Measurements from ENCODE around the gene DDIT3.

Gene DDIT3

DNA sequence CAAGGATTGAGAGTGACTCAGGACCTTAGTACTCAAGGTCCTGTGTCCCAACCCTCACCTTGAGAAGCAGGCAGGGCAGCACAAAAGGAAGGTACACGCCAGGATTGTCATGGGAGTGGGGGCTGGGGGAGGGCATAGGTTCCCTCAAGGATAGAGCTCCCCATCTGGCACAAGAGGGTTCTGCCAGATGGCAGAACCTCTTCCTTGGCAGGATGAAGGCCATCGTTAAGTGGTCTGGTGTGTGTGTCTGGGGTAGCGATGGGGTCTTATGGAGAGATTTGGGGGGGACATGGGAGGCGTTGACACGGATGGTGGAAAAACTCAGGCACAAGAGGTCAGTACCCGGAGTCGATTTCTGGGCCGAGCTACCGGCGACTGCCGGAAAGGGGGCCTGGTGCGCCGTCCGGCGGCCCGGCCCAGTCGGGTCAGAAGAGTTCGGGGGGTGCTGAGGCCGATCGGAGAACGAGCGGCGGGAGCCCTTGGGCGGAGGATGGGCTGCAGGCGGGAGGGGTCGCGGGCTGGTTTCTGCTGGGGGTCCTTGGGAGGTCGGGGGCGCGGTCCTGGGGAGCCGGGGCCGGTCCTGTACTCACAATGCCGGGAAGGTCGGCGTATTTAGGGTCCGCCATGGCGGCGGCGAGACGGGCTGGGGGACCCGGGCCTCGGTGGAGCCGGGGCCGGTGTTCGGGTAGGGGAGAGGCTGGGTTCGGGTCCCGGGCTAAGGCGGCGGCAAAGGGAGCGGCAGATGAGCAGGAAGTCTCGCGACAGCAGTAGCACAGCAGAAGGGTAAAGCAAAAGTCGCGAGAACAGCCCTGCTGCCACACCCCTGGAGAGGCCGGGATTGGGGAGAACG is 26.3 kb upstream of the DDIT3 start, which contains the start of gene DCTN2:
TSS of gene DCTN2 (minus strand) at position 755 of the 850 bp plus-strand sequence. CDS start at position 626, 129 bp downstream.
- DNase-seq = peak; percentile 92

DNA sequence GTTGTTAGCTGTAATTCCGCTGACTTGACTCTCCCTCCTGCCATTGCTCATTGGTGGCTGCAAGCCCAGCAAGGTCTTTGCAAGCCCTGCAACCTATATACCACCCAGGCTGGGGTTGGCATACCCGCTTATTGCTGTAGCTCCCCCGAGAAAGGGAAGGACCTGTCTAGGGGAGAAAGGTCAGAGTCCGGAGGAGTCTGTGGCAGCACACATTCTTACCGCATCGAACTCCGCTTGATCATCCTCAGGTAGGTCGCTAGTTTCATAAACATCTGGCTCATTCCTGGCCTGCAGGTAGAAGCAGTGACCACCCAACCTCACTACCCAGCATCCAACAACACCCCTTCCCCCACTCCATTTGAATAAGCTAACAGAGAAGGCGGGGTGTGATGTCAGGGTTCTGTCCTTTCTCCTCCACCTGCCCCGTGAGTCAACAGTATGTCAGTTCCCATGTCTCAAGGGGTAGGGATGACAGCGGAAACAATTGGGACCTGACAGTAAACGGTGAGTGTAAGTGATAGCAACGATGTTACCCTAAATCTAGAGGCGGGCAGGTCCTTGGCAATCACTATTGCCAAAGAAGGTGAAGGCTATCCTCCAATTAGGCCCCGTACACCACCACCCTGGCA is 25.6 kb upstream of the DDIT3 start:
- no peak for DNase-seq

DNA sequence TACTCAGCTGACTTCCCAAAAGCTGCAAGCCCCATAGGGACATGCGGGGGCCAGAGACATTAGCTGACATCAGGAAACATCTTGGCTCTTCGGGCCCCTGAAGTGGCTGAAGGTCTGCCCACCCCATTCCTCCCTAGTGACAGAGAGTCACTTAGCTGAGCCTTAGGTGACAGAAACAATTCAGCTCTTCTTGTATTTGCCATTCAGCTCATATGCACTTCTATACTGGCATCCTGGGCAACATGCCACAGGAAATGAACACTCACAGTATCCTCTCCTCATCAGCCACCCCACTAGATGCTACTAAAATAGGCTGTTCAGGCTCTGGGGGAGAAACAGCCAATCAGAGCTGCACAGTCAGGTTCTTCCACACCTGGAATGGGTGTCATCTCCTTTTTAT is 23.3 kb upstream of the DDIT3 start:
- DNase-seq = no peak

DNA sequence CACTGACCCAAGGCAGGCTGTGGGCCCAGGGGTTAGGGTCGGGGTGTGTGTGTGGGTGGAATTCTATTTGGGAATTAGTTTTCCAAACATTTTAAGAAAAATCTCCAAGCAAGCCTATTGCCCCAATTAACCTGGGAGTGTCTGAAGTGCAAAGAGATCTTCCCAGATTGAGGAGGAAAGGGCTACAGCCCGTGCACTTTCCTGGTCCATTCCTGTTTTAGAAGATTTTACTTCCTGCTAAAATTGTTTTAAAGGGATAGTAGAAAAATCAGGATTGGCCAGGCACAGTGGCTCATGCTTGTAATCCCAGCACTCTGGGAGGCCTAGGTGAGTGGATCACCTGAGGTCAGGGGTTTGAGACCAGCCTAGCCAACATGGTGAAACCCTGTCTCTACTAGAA is 21.4 kb upstream of the DDIT3 start:
- DNase-seq = no peak

DNA sequence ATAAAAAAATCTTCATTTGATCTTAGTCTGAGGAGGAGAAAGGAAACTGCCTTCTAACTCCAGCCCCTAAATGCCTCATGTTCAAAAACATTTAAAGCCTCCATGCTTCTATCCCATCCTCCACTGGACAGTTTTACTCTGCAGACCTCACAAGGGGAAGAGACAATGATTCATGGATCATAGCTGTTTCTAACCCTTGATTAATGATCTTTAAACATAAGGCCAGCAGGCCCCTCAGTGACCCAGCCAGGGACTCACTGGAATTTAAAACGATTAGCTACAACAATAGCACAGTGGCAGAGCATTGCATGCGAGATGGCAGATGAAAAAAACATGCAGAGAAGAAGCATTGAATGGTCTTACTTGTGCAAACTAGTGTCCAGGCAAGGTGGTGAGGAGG is 20.7 kb upstream of the DDIT3 start:
- peak; percentile 14 for DNase-seq

DNA sequence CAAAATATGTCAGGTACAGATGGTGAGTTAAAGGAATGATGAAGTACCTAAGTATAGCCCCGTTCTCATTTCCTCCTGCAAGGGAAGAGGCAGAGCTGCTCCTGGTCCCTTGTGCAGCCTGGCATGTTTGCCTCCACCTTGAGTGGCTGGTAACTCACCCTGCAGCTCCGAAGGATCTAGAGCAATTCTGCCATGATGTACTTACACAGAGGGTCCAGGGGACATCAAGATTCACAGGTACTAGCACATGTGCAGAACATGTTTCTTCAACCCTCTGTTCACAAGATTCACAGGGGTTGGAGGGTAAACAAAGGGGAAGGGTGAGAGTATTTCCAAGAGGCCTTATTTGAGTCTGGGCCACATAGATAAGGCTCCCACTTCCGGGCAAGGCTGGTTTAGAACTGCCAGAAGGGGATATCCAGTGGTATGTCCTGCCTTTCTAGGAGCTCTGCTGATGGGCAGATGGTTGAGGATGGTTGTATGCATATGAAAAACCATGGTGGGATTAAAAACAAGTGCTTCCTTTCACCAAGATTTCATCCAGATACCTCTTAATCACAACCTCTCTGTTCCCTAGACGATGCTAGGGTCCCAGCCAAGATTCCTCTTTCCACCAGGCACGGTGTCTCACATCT is 18.9 kb upstream of the DDIT3 start:
- DNase-seq = no peak

DNA sequence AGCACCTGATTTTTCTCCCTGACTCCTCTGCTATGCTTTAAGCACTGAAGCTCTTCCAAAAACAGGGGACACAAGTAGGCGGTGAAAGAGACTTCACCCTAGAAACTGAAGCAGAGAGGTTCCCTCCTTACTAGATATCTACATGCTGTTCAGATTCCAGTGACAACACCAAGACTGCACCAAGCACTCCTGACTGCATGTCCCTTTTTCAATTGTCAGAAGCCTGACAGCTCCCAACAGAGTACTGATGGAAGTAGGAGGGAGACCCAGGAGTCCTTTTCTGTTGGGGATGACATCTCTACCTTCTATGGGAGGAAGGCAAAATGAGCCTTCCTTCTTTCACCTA is 16.3 kb upstream of the DDIT3 start:
- DNase-seq = no peak

DNA sequence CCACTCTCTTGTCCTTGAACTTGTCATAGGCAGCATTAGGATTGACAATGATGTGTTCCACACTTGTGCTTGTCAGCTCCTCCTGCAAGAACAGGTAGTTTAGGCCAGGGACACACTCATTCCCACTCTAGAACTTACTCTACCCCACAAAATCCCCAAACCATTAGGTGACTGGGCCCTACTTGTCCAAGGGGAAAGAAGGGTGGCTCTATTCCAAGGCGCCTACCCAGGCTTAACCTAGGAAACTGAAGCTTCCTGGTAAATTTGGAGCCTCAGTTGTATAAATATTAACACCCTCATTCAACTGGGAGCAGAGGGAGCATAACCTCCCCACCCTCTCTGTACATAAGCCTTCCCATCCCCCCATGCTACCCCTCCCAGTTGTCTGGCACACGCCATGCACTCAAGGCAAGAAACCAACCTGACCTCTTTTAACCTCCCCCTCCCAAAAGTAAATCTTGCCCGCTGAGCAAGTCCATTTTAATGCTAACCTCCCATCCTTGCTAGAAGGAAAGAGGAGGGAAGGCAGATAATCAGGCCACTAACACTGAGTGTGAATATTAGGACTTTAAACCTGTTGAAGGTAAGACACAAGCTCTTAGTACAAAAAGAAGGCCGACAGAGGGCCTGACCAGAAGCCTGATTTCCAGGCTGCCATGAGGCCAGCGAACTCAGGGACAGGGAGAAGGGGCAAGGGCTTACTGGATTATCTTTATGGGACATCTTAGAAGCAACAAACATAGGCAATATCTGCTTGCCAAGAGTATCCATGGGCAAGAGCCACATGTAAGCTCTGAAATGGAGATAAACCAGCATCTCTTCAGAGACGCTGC is 15.7 kb upstream of the DDIT3 start:
- DNase-seq = no peak

DNA sequence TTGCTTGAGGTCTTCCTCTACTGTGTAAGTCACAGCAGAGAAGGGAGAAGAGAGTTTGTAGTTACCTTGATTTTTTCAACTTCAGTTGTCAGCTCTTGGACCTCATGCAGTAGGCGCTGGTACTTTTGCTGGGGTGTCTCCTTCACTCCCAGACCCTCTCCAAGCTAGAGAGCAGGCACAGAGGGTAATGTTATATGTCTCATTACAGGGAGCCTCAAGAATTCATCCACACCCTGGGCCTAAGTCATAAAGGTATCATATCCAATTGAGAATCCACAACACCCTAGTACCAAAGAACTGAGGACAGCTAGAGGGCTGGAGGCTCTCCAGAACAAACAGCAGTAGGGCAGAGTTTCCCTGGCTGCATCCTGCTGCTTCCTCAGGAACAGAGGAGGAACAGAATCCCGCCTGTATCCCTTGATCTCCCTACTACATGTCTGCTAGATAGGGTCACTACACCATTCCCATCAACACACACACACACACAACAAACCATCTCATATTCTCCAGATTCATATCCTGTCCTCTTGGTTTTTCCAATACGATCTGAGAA is 14.8 kb upstream of the DDIT3 start:
- DNase-seq = no peak

DNA sequence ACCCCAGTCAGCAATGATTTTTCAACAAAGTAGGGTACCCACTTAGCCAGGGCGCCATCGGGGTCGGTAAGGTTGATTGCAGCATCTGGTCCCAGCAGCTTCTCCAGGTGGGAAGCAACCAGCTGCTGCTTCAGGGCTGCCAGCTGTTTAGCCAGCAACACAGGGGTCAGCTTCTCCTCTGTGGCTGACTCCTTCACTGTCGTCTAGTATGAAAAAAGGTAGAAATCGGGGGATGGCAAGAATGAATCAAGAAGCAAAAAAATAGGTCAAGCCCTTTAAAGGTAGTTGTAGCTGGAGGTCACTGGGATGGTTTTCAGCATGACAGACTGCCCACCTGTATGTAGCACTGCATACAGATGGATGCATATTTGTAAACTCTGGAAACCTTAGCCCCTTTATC is 13.9 kb upstream of the DDIT3 start:
- DNase-seq = no peak

DNA sequence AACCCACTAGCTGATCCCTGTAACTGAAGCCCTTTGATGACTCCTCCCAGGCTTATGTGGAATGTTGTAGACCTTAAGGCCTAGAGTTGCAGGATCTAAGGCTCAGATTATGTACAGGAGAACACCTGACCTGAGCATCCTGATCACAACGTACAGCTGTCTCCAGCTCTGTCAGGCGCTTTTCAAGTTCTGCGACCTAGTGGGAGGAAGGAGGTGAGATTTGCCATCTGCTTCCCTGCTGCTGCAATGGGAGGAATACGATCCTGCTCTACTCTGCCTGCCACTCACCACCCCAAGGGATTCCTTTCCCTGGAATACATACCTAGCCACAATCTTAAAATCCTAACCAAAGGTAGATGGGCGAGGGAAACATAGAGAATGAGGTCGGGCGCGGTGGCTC is 12.8 kb upstream of the DDIT3 start:
- DNase-seq = no peak

DNA sequence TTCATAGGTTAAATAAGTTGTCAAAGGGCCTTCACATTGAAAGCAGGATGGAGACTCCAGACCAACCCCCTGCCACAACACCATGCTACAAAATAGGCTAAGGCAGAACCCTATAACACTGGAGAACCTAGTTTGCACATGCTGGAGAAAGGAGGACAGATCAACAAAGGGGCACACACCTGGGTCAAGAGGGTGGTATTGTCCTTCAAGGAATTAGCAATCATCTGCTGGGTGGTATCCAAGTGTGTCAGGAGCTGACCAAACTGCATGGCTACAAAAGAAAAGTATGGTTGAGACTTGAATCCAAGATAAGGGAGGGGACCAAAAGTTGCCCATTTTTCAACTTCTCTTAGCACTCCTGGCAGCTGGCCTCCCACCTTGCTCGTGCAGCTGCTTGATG is 11.5 kb upstream of the DDIT3 start:
- no peak for DNase-seq

DNA sequence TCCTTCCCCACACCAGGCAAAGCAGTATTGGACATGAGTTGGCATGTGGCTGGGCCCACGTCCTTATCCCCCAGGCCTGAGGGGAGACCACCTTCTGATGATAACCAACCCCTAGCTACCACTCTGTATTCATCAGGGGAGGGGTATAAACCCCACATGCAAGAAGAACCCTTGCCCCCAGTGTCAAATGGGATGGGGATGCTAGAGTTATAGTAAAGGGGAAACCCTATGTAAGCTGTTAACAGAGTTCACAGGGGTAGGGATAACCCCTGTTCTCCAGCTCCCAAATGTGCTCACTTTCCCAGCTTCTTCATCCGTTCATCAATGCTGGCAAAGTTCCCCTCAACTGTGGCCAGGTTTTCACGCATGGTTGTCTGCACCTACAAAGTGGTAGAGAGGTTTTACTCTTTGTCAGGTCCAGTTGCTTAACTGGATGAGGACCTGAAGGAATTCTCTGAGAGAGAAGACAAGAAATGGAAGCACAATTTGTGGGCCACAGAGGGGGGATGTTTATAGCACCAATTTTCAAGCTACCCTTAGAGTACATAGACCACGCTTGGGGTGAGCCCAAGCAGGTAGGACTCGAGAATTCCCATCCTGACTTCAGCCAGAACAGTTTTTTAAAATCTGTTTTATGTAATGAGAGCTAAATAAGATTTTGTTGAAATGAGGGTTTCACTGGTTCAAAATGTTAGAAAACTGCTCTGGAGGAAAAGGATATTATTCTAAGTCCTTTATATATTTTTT is 10.3 kb upstream of the DDIT3 start:
- DNase-seq = no peak

DNA sequence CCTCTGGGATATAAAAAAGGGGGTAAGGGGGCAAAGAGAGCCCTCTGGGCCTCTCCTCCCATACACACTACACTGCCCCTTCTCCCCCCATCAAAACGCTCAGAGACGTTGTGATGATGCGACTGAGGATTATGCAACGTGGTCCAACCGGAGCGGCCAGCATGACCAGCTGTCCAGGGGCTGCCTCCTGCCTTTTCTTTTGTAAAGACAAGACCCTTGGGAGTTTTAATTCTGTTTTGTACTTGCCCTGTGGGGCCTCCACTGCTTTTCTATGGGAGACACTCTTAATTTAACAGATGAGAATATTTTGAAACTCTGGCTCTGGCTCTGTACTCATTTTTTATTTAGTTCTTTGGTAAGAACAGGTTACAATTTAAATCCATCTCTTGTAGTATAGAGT is 9.5 kb upstream of the DDIT3 start:
- no peak for DNase-seq

DNA sequence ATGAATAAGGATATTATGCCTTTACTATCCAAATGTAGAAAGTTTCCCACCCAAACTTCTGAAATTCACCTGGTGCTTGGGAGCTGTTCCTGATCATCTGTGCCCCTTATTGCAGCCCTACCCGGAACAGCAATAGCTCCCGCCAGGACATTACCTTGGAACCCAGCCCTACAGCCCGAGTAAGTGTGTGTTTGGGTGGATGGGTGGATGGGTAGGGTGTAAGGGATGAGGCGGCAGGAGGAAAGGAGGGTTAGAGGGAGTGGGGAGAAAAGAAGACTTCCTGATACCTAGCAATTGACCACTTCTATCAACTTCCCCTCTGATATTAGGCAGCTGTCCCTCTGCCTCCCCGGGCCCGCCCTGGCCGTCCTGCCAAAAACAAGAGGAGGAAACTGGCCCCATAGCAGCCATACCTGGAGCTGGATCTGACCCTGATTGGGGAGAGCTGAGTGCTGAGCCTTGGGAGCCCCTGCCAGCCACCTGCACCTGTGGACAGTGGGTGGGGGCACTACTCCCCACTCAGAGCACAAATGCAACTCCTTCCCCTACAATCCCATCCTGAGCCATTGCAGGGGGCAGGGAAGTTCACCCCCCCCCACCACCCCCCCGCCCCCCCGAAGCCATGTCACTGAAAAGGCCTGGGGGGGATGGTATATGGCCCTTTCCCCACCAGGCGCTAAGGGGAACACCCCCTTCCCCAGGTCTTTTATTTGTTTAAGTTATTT is 8.7 kb upstream of the DDIT3 start:
- no peak for DNase-seq

DNA sequence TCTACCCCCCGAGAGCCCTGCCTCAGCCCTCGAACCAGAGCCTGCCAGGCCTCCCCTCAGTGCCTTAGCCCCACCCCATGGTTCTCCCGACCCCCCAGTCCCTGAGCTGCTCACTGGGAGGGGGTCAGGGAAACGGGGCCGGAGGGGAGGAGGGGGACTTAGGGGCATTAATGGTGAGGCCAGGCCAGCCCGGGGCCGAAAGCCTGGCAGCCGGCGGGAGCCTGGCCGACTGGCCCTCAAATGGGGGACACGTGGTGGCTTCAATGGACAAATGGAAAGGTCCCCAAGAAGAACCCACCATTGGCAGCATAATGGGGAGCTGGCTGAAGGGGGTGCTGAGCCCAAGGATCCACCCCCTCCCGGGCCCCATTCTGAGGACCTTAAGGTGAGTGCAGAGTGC is 7.9 kb upstream of the DDIT3 start:
- no peak for DNase-seq

DNA sequence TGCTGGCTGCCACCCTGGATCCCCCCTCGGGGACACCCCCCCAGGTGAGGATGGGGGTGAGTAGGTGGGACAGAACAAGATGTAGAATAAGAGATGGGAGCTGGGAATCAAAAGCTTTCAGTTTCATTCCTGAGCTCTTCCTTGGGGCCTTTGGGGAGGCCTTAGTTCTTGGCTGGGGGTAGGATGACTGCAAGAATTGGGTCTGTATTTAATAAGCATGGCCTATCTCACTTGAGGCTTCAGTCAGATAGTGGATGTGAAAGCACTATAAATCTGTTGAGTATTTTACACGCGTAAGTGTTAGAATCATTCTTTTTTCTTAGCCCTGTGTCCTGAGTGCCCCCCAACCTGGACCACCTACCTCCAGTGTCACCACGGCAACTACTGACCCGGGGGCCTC is 6.9 kb upstream of the DDIT3 start:
- DNase-seq = no peak

DNA sequence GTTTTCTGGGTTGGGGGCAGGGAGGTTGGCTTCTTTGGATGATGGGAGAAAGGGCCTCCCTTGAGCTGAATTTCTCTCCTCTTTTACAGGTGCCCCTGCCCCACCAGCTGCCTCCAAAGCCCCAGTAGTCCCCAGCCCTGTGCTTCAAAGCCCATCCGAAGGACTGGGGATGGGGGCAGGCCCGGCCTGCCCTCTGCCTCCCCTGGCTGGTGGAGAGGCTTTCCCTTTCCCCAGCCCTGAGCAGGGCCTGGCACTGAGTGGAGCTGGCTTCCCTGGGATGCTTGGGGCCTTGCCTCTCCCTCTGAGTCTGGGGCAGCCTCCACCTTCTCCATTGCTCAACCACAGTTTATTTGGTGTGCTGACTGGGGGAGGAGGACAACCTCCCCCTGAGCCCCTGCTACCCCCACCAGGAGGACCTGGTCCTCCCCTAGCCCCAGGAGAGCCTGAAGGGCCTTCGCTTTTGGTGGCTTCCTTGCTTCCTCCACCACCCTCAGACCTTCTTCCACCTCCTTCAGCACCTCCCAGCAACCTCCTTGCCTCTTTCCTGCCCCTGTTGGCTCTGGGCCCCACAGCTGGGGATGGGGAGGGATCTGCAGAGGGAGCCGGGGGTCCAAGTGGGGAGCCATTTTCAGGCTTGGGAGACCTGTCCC is 6.3 kb upstream of the DDIT3 start:
- DNase-seq = no peak

DNA sequence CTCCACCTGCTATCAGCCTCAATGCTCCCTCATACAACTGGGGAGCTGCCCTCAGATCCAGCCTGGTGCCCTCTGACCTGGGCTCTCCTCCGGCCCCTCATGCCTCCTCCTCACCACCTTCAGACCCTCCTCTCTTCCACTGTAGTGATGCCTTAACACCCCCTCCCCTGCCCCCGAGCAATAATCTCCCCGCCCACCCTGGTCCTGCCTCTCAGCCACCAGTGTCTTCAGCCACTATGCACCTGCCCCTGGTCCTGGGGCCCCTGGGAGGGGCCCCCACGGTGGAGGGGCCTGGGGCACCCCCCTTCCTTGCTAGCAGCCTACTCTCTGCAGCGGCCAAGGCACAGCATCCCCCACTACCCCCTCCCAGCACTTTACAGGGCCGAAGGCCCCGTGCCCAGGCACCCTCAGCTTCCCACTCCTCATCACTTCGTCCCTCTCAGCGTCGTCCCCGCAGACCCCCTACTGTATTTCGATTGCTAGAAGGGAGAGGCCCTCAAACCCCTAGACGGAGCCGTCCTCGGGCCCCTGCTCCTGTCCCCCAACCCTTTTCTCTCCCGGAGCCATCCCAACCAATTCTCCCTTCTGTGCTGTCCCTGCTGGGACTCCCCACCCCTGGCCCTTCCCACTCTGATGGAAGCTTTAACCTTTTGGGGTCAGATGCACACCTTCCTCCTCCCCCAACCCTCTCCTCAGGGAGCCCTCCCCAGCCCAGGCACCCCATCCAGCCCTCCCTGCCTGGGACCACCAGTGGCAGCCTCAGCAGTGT is 5.5 kb upstream of the DDIT3 start:
- DNase-seq = no peak
